ENCODE data around the gene ZNF444.
"Not testable (repeated sequence)": the region's sequence is repeated elsewhere in the genome, so short reads cannot be mapped to it uniquely, and the experiment has no call there.

Gene ZNF444

DNA sequence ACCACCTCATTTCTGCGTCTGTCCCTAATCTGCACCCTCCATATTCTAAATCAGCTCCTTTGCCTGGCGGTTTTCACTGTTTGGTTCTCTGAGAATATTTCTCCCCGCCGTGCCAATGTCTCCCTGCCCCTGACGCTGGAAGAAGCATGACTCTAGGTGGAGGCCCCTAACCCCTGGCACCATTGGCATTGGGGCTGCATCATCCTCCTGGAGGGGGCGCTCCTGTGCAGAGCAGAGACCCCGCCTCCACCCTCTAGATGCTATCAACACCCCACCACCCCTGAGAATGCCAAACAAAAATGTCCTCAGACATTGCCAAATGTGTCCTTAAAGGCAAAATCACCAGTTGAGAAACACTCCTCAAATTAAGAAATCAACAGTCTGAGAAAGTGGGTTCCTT is 50.0 kb downstream of the ZNF444 start:
- peak in 1 of 2 experiments; percentile 12 for DNase-seq

GRCh38 chr19:56191711-56192110 is 50.6 kb downstream of the ZNF444 start:
- DNase-seq: no peak

GRCh38 chr19:56193981-56194640 is 53.0 kb downstream of the ZNF444 start:
- no peak for DNase-seq

DNA sequence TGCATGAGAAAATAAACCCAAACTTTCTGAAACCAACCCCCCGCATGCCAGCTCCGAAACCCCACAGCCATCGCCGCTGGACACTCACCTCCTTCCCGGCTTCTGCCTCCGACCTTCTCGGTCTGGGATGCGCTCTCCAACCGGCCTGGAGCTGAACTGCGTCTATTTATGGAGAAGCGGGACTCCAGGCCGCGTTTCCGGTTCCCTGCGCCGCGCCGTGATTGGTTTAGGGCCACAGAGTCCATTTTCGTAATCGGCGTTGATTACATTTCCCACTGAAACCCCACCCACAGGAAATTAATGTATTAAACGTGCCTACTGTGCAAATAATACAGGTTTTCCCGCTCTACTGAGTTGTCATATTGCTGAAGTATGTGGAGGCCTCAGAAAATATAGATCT is 56.6 kb downstream of the ZNF444 start, which contains the start of gene ZSCAN5B:
Gene ZSCAN5B (minus strand): TSS at position 138 of the 400 bp plus-strand sequence. CDS start 4,731 bp downstream, outside the sequence.
- DNase-seq: not testable (repeated sequence)

DNA sequence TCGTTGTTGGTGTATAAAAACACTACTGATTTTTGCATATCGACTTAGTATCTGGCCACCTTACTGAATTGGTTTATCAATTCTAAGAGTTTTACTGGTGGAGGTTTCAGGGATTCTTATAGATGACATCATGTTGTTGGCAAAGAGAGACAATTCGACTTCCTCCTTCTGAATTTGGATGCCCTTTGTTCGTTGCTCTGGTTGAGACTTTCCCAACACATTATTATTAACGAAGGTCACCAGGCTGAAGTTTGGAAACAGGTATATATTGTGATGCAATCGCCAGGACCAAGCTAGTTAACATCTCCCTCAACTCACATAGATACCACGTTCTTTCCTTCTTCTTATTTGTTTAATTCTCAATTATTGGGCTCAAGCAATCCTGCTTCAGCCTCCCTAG is 58.6 kb downstream of the ZNF444 start:
- no peak for DNase-seq

DNA sequence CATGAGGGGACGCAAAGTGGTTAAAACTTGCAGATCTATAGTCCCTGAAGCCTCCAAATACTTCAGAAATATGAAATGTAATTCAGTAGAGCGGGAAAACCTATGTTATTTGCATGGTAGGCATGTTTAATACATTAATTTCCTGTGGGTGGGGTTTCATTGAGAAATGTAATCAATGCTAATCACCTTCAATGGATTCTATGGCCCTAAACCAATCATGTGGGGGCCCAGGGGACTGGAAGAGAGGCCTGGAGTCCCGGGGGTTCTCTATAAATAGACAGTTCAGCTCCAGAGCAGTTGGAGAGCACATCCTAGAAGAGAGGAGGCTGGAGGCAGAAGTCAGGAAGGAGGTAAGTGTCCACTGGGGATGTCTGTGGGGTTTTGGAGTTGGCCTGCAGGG is 60.9 kb downstream of the ZNF444 start, which contains the start of gene ZSCAN5C:
Gene ZSCAN5C (plus strand): TSS at position 301 of the 400 bp plus-strand sequence. CDS start 3,641 bp downstream, outside the sequence.
- DNase-seq: no peak

DNA sequence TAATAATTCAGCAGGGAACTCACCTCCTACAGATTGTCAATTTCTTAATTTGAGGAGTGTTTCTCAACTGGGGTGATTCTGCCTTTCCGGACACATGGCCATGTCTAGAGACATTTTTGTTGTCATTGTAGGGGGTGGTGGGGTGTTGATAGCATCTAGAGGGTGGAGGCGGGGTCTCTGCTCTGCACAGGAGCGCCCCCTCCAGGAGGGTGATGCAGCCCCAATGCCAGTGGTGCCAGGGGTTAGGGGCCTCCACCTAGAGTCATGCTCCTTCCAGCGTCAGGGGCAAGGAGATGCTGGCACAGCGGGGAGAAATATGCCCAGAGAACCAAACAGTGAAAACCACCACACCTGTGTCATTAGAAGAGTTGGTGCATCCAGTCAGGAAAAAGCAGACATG is 66.5 kb downstream of the ZNF444 start:
- not testable (repeated sequence) for DNase-seq

- DNase-seq: no peak
Measured at GRCh38 chr19:56209091-56209490, 68.0 kb downstream of the ZNF444 start.

DNA sequence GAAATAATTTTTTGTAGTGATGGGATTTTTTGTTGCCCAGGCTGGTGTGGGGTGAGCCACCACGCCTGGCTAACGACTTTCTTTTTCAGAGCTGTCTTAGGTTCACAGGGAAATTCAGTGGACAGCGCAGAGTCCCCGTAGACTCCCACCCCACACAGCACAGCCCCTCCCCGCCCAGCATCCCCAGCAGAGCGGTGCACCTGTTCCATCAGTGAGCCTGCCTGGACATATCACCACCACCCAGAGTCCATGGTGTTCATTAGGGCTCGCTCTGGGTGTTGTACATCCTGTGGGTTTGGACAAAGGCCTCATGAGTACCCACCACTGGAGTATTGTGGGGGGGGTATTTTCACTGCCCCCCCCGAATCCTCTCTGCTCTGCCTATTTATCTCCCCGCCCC is 68.9 kb downstream of the ZNF444 start:
- DNase-seq: not testable (repeated sequence)

All from NCI-H1930 (cell line).